ENCODE data around the gene GSTO1. TPM values are rescaled to one million over a fixed set of nuclear protein-coding genes. Genes with fewer than 3 reads are reported as not detected.

GSTO1 gene
- total and polyA plus RNA-seq, 4 donors, result 47.2 to 244 (median 168) TPM

GRCh38 chr10:104288355-104288754, 33.7 kb downstream of the GSTO1 start:
- Histone ChIP-seq H3K27ac (ENCODE audit: low read depth in 1 of 2, low read length in 1 of 2) (no peak overlapping the region), H3K9ac (ENCODE audit: insufficient read depth in 1 of 2, low read length in 2 of 2) (no peak overlapping the region), H3K27me3 (ENCODE audit: control insufficient read depth in 3 of 3, insufficient read depth in 3 of 3, low read length in 2 of 3) (no peaks in the 10 kb centered on the region), H3K36me3 (ENCODE audit: control insufficient read depth in 4 of 4, insufficient read depth in 4 of 4, low read length in 4 of 4) (no peaks in the 10 kb centered on the region), H3K4me1 (ENCODE audit: control insufficient read depth in 5 of 5, insufficient read depth in 5 of 5, low read length in 5 of 5) (peaks cover 0 to 4% (median 3%) of the 10 kb centered on the region in 5 donors), H3K9me3 (ENCODE audit: control insufficient read depth in 4 of 4, insufficient read depth in 3 of 4, low read length in 3 of 4) (no peaks in the 10 kb centered on the region), H3K4me3 (no peak overlapping the region)
- DNase-seq (no peak), ATAC-seq (ENCODE audit: insufficient read depth, low FRiP score) (no peak)
- WGBS, 2 donors, result 48 to 49% methylated on average over 1 of the region's 1 CpG
- TF ChIP-seq CTCF (IDR thresholded peaks at IDR 0.05; ENCODE audit: control extremely low read depth, extremely low read depth), result no peak

- H3K27ac ChIP-seq (ENCODE audit: low read depth in 1 of 2, low read length in 1 of 2), result no peak overlapping the region
- no peak overlapping the region for H3K4me3 ChIP-seq
- ATAC-seq (ENCODE audit: insufficient read depth, low FRiP score), result peak; percentile 100
- no peak overlapping the region for H3K9ac ChIP-seq (ENCODE audit: insufficient read depth in 1 of 2, low read length in 2 of 2)
- H3K27me3 ChIP-seq (ENCODE audit: control insufficient read depth in 3 of 3, insufficient read depth in 3 of 3, low read length in 2 of 3), result no peaks in the 10 kb centered on the region
- peaks cover 0 to 4% (median 3%) of the 10 kb centered on the region in 5 donors for H3K4me1 ChIP-seq (ENCODE audit: control insufficient read depth in 5 of 5, insufficient read depth in 5 of 5, low read length in 5 of 5)
- H3K9me3 ChIP-seq (ENCODE audit: control insufficient read depth in 4 of 4, insufficient read depth in 3 of 4, low read length in 3 of 4), result no peaks in the 10 kb centered on the region
- peak; percentile 99 for TF ChIP-seq CTCF (IDR thresholded peaks at IDR 0.05; ENCODE audit: control extremely low read depth, extremely low read depth)
- H3K36me3 ChIP-seq (ENCODE audit: control insufficient read depth in 4 of 4, insufficient read depth in 4 of 4, low read length in 4 of 4), result no peaks in the 10 kb centered on the region
- WGBS, 2 donors, result 1% methylated on average over 26 of the region's 26 CpGs
- peak; percentile 91 to 93 (median 92) for DNase-seq
These were observed 36.8 kb downstream of the GSTO1 start for GRCh38 chr10:104291439-104291951.

- Histone ChIP-seq H3K27ac (ENCODE audit: low read depth in 1 of 2, low read length in 1 of 2) (no peak overlapping the region), H3K36me3 (ENCODE audit: control insufficient read depth in 4 of 4, insufficient read depth in 4 of 4, low read length in 4 of 4) (no peaks in the 10 kb centered on the region), H3K9ac (ENCODE audit: insufficient read depth in 1 of 2, low read length in 2 of 2) (peak overlapping the region in 1 of 2 donors; percentile 19), H3K4me1 (ENCODE audit: control insufficient read depth in 5 of 5, insufficient read depth in 5 of 5, low read length in 5 of 5) (peaks cover 2 to 10% (median 3%) of the 10 kb centered on the region in 5 donors), H3K27me3 (ENCODE audit: control insufficient read depth in 3 of 3, insufficient read depth in 3 of 3, low read length in 2 of 3) (no peaks in the 10 kb centered on the region), H3K9me3 (ENCODE audit: control insufficient read depth in 4 of 4, insufficient read depth in 3 of 4, low read length in 3 of 4) (no peaks in the 10 kb centered on the region), H3K4me3 (no peak overlapping the region)
- WGBS, 2 donors, result 31 to 53% methylated on average over 2 of the region's 2 CpGs
- DNase-seq (no peak), ATAC-seq (ENCODE audit: insufficient read depth, low FRiP score) (no peak)
- TF ChIP-seq CTCF (IDR thresholded peaks at IDR 0.05; ENCODE audit: control extremely low read depth, extremely low read depth), result no peak
These were observed 38.3 kb downstream of the GSTO1 start for GRCh38 chr10:104293011-104293410.

- ATAC-seq (ENCODE audit: insufficient read depth, low FRiP score), result no peak
- 90 to 91% methylated on average over 5 of the region's 5 CpGs for WGBS, 2 donors
- no peak overlapping the region for H3K27ac ChIP-seq (ENCODE audit: low read depth in 1 of 2, low read length in 1 of 2)
These were observed 39.2 kb downstream of the GSTO1 start for GRCh38 chr10:104293781-104294321.

More at GRCh38 chr10:104293781-104294321, 39.2 kb downstream of the GSTO1 start:
- Histone ChIP-seq H3K9ac (ENCODE audit: insufficient read depth in 1 of 2, low read length in 2 of 2) (no peak overlapping the region), H3K4me3 (no peak overlapping the region), H3K9me3 (ENCODE audit: control insufficient read depth in 4 of 4, insufficient read depth in 3 of 4, low read length in 3 of 4) (no peaks in the 10 kb centered on the region), H3K27me3 (ENCODE audit: control insufficient read depth in 3 of 3, insufficient read depth in 3 of 3, low read length in 2 of 3) (no peaks in the 10 kb centered on the region), H3K36me3 (ENCODE audit: control insufficient read depth in 4 of 4, insufficient read depth in 4 of 4, low read length in 4 of 4) (no peaks in the 10 kb centered on the region), H3K4me1 (ENCODE audit: control insufficient read depth in 5 of 5, insufficient read depth in 5 of 5, low read length in 5 of 5) (peaks cover 0 to 16% (median 7%) of the 10 kb centered on the region in 5 donors)
- no peak for DNase-seq
- no peak for TF ChIP-seq CTCF (IDR thresholded peaks at IDR 0.05; ENCODE audit: control extremely low read depth, extremely low read depth)

Measured in lung (tissue), 12 donors.